Effector CD4-positive, alpha-beta T cell (primary cell): ENCODE measurements around the gene IMPDH1.

Experiments used
- DNase-seq: peaks from one replicate; pipeline ENCODE4 v3.0.0-alpha.2; 2020

IMPDH1 gene

GRCh38 chr7:128404886-128405470 is 4.8 kb downstream of the IMPDH1 start:
- no peak for DNase-seq

- DNase-seq: no peak
Measured at GRCh38 chr7:128404143-128404681, 5.6 kb downstream of the IMPDH1 start.

- DNase-seq: no peak
Measured at GRCh38 chr7:128403676-128404075, 6.1 kb downstream of the IMPDH1 start.

GRCh38 chr7:128402356-128402755 is 7.4 kb downstream of the IMPDH1 start:
- DNase-seq: no peak

- DNase-seq: no peak
Measured at GRCh38 chr7:128400566-128400965, 9.2 kb downstream of the IMPDH1 start.

- no peak for DNase-seq
Measured at GRCh38 chr7:128399991-128400390, 9.8 kb downstream of the IMPDH1 start.

GRCh38 chr7:128398841-128399135 is 11.0 kb downstream of the IMPDH1 start:
- no peak for DNase-seq

GRCh38 chr7:128398016-128398840 is 11.6 kb downstream of the IMPDH1 start:
- DNase-seq: peak; percentile 32

GRCh38 chr7:128396357-128396756 is 13.4 kb downstream of the IMPDH1 start:
- DNase-seq: no peak

- DNase-seq: no peak
Measured at GRCh38 chr7:128395748-128396147, 14.0 kb downstream of the IMPDH1 start.

- no peak for DNase-seq
Measured at GRCh38 chr7:128394904-128395496, 14.8 kb downstream of the IMPDH1 start.

- DNase-seq: no peak
Measured at GRCh38 chr7:128393526-128394330, 16.1 kb downstream of the IMPDH1 start.

GRCh38 chr7:128392446-128393327 is 17.1 kb downstream of the IMPDH1 start:
- DNase-seq: no peak

GRCh38 chr7:128391805-128392204 is 18.0 kb downstream of the IMPDH1 start:
- no peak for DNase-seq

GRCh38 chr7:128390871-128391565 is 18.8 kb downstream of the IMPDH1 start:
- DNase-seq: no peak

- DNase-seq: no peak
Measured at GRCh38 chr7:128389618-128390329, 20.0 kb downstream of the IMPDH1 start.

- DNase-seq: no peak
Measured at GRCh38 chr7:128389085-128389617, 20.6 kb downstream of the IMPDH1 start.

- DNase-seq: no peak
Measured at GRCh38 chr7:128388145-128388485, 21.7 kb downstream of the IMPDH1 start.

- peak; percentile 54 for DNase-seq
Measured at GRCh38 chr7:128387216-128388144, 22.3 kb downstream of the IMPDH1 start.
